HepG2 (cell line): ENCODE data around the gene TMEM143. TPM values are rescaled to one million over a fixed set of nuclear protein-coding genes. Genes with fewer than 3 reads are reported as not detected.

Experiments
- AHR ChIP-seq: IDR thresholded peaks from 2 replicates; pipeline ENCODE4 v1.6.1; 2018; ENCODE audit warnings: missing genetic modification reagents, missing compliant biosample characterization
- ATF7-NPFF ChIP-seq: sonication (generic); formaldehyde crosslinking; IDR thresholded peaks from 2 replicates; pipeline ENCODE4 v1.8.1; 2023; ENCODE audit warnings: mild to moderate bottlenecking, low read depth, missing genetic modification reagents, moderate library complexity
- EED ChIP-seq: sonication (generic); formaldehyde crosslinking; IDR thresholded peaks from 2 replicates; pipeline ENCODE4 v1.5.0; 2020; ENCODE audit warnings: mild to moderate bottlenecking, missing genetic modification reagents
- PBX2 ChIP-seq: IDR thresholded peaks from 2 replicates; pipeline ENCODE4 v1.6.1; 2016; ENCODE audit warnings: control low read depth
- TERF1 ChIP-seq: sonication (generic); formaldehyde crosslinking; IDR thresholded peaks from 2 replicates; pipeline ENCODE4 v1.8.0; 2022; ENCODE audit warnings: mild to moderate bottlenecking, missing genetic modification reagents, moderate library complexity
- TFDP1 ChIP-seq: IDR thresholded peaks from 2 replicates; pipeline ENCODE4 v1.6.1; 2016; ENCODE audit warnings: missing compliant biosample characterization, missing genetic modification reagents, borderline replicate concordance
- TOE1 ChIP-seq: sonication (generic); formaldehyde crosslinking; IDR thresholded peaks from 2 replicates; pipeline ENCODE4 v1.4.0; 2020; ENCODE audit warnings: mild to moderate bottlenecking, missing genetic modification reagents
- WIZ ChIP-seq: sonication (generic); formaldehyde crosslinking; IDR thresholded peaks from 2 replicates; pipeline ENCODE4 v1.5.1; 2020; ENCODE audit warnings: mild to moderate bottlenecking, missing genetic modification reagents
- ZNF12 ChIP-seq: sonication (generic); formaldehyde crosslinking; IDR thresholded peaks from 2 replicates; pipeline ENCODE4 v1.5.0; 2020; ENCODE audit warnings: missing genetic modification reagents
- ZNF354B ChIP-seq: sonication (generic); formaldehyde crosslinking; IDR thresholded peaks from 2 replicates; pipeline ENCODE4 v1.8.0; 2022; ENCODE audit warnings: mild to moderate bottlenecking, missing genetic modification reagents
- ZNF468 ChIP-seq: sonication (generic); formaldehyde crosslinking; IDR thresholded peaks from 2 replicates; pipeline ENCODE4 v1.8.0; 2022; ENCODE audit warnings: mild to moderate bottlenecking, moderate library complexity, missing genetic modification reagents
- polyA plus RNA-seq, 8 experiments: library from polyadenylated mRNA; depleted of rRNA in 3 of 8; stranded (reverse) in 7 of 8; unstranded in 1 of 8; fragments of >200 nt; fragmentation: Illumina TruSeq in 4 of 8; extraction: Trizol in 4 of 8; gene quantifications; 2 replicates each; pipeline versions ENCODE4 v1.2.1 to v1.2.3, GENCODE V29; 2011 to 2016; ENCODE audit warnings: low read depth in 4 of 8, missing spikeins in 1 of 8, mixed read lengths in 1 of 8; ENCODE audit not compliant: insufficient read depth in 1 of 8
- total RNA-seq, 5 experiments: library from RNA; depleted of rRNA; stranded (reverse); fragments of >200 nt; fragmentation: Illumina TruSeq; extraction: Trizol; gene quantifications; 2 replicates each; pipeline ENCODE4 v1.2.3, GENCODE V29; 2016; ENCODE audit warnings: low read depth in 1 of 5

TMEM143 gene
- total and polyA plus RNA-seq, 2 of the 13 experiments (the other 11 are each of a cell fraction or from before 2014, with no cell fraction given), result 7.7 to 11.3 TPM

- TF ChIP-seq TFDP1 (CRISPR knock-in tag), result peak; percentile 73; the same call in 1 of the 2 replicates
- TF ChIP-seq ZNF468, result no peak
- TF ChIP-seq TERF1 (CRISPR knock-in tag), result no peak
- no peak for TF ChIP-seq ATF7-NPFF (CRISPR knock-in tag)
- TF ChIP-seq AHR (CRISPR knock-in tag), result no peak
- no peak for TF ChIP-seq EED (CRISPR knock-in tag)
- TF ChIP-seq TOE1 (CRISPR knock-in tag), result no peak
- no peak for TF ChIP-seq ZNF12 (CRISPR knock-in tag)
- no peak for TF ChIP-seq PBX2 (CRISPR knock-in tag)
- TF ChIP-seq ZNF354B (CRISPR knock-in tag), result no peak
- no peak for TF ChIP-seq WIZ (CRISPR knock-in tag)
These were observed 34.9 kb upstream of the TMEM143 start (continued) for GRCh38 chr19:48398375-48399235.
